Progenitor cell of endocrine pancreas (in vitro differentiated cells): ENCODE measurements around the gene CNTROB. TPM values are rescaled to one million over a fixed set of nuclear protein-coding genes. Genes with fewer than 3 reads are reported as not detected.

Experiments used
- DNase-seq: peaks from one replicate; pipeline ENCODE4 v3.0.0; 2021; ENCODE audit warnings: low spot score; ENCODE audit not compliant: unreplicated experiment
- H3K27ac Mint-ChIP-seq: 2 replicates; pipeline ENCODE4 v1.8.0; 2021; ENCODE audit warnings: mild to moderate bottlenecking, moderate library complexity, mixed read lengths
- H3K27me3 Mint-ChIP-seq: 2 replicates; pipeline ENCODE4 v1.8.0; 2021; ENCODE audit warnings: mixed read lengths
- H3K36me3 Mint-ChIP-seq: 2 replicates; pipeline ENCODE4 v1.8.0; 2022; ENCODE audit warnings: mixed read lengths; ENCODE audit not compliant: insufficient read depth
- H3K4me1 Mint-ChIP-seq: 2 replicates; pipeline ENCODE4 v1.8.0; 2021; ENCODE audit warnings: low read depth, mixed read lengths
- H3K4me3 Mint-ChIP-seq: 2 replicates; pipeline ENCODE4 v1.8.0; 2021; ENCODE audit warnings: low read depth, mild to moderate bottlenecking, moderate library complexity, mixed read lengths
- H3K9me3 Mint-ChIP-seq: 2 replicates; pipeline ENCODE4 v1.8.0; 2021; ENCODE audit warnings: low read depth, mixed read lengths
- total RNA-seq: library from RNA; stranded (reverse); gene quantifications from 2 replicates; pipeline ENCODE4 v1.2.1, GENCODE V29; 2021
- TF ChIP-seq, protein P1 (sequence below): fragments of 200-600 bp; sonication (generic); IDR thresholded peaks from one replicate; pipeline ENCODE4 v1.5.0; 2021; ENCODE audit warnings: antibody characterized with exemption, mild to moderate bottlenecking; ENCODE audit not compliant: unreplicated experiment

The CNTROB gene
- total RNA-seq, 1 donor from 2014 or later, result 51.6 TPM

DNA sequence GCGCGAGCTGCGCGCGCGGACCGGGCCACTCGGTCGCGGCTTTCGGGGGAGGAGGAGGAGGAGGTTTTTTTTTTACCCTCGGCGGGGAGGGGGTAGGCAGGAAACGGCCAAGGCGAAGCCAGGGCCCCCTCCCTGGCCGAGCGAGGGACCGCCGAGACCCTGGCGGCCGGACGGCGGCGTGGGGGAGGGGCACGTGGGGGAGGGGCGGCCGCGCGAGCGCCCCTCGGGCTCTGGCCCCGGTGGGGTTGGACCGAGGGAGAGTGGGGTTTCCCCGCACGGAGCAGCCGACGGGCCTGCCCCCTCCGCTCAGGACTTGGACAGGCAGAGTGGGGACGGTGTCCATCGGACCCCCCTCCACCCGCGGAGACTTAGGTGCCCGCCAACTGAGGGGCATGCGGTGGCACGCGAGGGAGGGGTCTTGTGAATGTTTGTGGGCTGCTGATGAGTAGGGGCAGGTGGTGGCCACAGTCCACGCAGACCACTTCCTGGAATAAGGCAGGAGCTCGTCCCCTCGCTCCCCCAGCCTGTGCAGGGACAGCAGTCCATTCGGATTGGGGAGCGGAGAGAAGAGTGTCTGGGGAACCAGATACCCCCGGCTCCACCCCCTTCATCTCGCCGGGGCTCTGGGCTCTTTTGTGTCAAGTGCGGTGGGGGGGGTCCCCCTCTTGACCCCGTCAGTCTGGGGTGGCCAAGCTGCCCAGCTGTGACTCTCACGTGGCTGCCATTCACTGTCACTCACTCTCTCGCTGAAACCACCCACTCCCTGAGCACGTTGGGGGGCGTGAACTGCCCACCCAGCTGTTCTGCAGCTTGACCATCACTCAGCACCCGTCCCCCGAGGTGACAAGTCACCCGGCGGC lies 46.4 kb upstream of the CNTROB start:
- TF ChIP-seq, protein P1, sequence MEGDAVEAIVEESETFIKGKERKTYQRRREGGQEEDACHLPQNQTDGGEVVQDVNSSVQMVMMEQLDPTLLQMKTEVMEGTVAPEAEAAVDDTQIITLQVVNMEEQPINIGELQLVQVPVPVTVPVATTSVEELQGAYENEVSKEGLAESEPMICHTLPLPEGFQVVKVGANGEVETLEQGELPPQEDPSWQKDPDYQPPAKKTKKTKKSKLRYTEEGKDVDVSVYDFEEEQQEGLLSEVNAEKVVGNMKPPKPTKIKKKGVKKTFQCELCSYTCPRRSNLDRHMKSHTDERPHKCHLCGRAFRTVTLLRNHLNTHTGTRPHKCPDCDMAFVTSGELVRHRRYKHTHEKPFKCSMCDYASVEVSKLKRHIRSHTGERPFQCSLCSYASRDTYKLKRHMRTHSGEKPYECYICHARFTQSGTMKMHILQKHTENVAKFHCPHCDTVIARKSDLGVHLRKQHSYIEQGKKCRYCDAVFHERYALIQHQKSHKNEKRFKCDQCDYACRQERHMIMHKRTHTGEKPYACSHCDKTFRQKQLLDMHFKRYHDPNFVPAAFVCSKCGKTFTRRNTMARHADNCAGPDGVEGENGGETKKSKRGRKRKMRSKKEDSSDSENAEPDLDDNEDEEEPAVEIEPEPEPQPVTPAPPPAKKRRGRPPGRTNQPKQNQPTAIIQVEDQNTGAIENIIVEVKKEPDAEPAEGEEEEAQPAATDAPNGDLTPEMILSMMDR, result no peak
- H3K9me3 Mint-ChIP-seq, result no peaks in the 10 kb centered on the region
- H3K36me3 Mint-ChIP-seq, result peaks cover 3% of the 10 kb centered on the region
- no peaks in the 10 kb centered on the region for H3K27me3 Mint-ChIP-seq
- no peak overlapping the region for H3K27ac Mint-ChIP-seq
- H3K4me3 Mint-ChIP-seq, result peak overlapping the region; percentile 59
- peaks cover 3% of the 10 kb centered on the region for H3K4me1 Mint-ChIP-seq
- DNase-seq, result peak; percentile 38

DNA sequence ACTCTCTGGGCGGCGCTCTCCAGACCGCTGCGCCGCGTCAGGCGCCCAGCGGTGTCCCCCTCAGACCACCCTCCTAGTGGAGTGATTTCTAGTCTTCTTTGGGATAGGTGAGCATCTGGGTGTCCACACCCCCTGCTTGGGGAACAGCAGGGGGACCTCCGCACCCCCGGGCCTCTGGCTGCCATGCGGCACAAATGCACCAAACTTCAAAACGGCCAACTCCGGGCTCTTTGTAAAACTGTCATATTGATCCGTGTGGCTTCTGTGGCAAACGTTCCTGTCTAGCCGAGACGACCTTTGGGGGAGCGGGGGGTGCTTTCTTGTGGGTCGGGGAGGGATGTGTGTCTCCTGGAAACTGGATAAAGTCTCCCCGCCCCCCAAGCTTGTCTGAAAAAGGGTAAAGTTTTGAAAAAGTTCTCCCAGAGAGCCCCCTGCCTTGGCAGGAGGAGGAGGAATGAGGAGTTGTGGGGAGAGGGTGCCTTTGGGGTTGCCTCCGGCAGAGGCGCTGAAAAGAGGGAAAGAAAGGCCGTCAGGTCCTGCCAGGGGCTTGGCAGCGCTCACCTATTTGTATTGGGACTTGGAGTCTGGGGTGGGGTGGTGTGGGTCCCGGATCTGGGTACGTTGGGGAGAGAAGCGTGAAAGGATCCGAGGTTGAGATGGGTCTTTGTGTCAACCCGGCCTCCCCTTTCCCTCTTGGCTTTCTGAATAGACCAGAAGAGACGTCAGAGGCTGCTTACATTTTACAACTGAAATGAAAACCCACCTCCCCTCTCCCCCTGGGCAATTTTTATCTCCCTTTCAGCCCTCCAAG lies 45.6 kb upstream of the CNTROB start:
- H3K4me3 Mint-ChIP-seq, result no peak overlapping the region
- no peaks in the 10 kb centered on the region for H3K9me3 Mint-ChIP-seq
- no peak for DNase-seq
- peaks cover 8% of the 10 kb centered on the region for H3K36me3 Mint-ChIP-seq
- TF ChIP-seq, protein P1, result peak; percentile 18
- H3K27me3 Mint-ChIP-seq, result no peaks in the 10 kb centered on the region
- no peak overlapping the region for H3K27ac Mint-ChIP-seq
- H3K4me1 Mint-ChIP-seq, result peaks cover 3% of the 10 kb centered on the region

DNA sequence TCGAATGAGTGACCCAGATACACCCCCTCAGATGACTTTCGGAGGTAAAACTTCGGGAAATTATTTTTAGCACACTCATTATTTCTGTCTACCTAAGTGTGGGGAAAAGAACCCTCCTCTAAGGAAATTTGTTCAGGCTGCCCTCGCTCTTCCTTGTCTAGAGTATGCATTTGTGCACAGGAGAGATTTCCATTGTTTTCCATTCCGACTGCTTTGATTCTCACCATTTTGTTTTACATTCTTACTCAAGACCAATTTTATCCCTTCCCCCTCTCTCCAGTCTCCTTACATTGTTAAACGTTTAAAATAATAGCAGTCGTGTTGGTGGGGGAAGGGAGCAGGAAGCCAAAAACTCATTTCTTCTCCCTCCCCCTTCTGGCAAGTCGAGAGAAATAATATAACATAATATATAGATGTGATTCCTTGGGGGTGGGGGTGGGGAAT lies 44.9 kb upstream of the CNTROB start:
- TF ChIP-seq, protein P1, result no peak
- Mint-ChIP-seq H3K9me3 (no peaks in the 10 kb centered on the region), H3K36me3 (peaks cover 10% of the 10 kb centered on the region), H3K27me3 (no peaks in the 10 kb centered on the region), H3K27ac (no peak overlapping the region), H3K4me1 (peaks cover 3% of the 10 kb centered on the region), H3K4me3 (no peak overlapping the region)
- DNase-seq, result no peak

DNA sequence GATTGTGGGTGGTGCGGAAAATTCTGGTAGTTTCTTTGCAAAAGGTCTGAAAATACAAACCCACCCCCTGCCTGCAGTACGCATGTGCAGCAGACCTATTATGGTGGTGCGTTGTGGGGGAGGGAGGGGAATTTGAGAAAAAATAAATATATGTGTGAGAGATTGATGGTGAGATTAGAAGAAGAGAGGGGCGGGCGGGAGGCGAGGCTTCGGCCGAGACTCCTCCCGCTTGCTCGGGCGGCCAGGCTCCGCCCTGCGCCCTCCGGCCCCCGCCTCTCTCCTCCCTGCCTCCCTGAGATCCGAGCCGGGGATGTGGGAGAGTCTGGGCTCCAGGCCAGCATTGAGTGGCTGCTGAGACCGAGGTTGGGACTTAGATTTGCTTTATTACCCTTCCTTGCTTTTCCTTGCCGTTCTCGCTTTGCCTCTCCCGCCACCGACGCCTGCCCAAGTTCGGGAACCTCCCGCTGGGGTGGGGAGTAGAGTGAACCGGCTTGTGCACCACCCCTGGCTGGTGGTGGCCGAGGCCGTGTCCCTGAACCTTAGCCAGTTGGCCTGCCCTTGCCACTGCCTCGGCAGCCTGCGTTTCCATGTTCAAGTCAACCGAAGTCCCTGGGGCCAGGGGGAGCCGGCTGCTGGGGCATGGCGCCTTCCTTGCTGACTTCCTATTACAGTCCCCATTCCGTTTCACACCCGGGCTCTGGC lies 44.4 kb upstream of the CNTROB start:
- H3K27me3 Mint-ChIP-seq, result no peaks in the 10 kb centered on the region
- H3K9me3 Mint-ChIP-seq, result no peaks in the 10 kb centered on the region
- H3K4me1 Mint-ChIP-seq, result peaks cover 3% of the 10 kb centered on the region
- H3K4me3 Mint-ChIP-seq, result no peak overlapping the region
- TF ChIP-seq, protein P1, result peak; percentile 11
- DNase-seq, result peak; percentile 57
- H3K27ac Mint-ChIP-seq, result no peak overlapping the region
- peaks cover 11% of the 10 kb centered on the region for H3K36me3 Mint-ChIP-seq
